Dermis blood vessel endothelial cell (primary cell): Measurements from ENCODE around the gene GNA12. TPM values are rescaled to one million over a fixed set of nuclear protein-coding genes. Genes with fewer than 3 reads are reported as not detected.

Source experiments
- DNase-seq: peaks from one replicate; pipeline ENCODE4 v3.0.0; 2010
- total RNA-seq: library from RNA; depleted of rRNA; stranded (reverse); fragments of >200 nt; gene quantifications from 2 replicates; pipeline ENCODE4 v1.2.3, GENCODE V29; 2014

GNA12 gene
- total RNA-seq, 1 donor from 2014 or later: 17.4 TPM

- peak; percentile 46 for DNase-seq
Measured at GRCh38 chr7:2802101-2802500, 42.0 kb downstream of the GNA12 start.

- DNase-seq: no peak
Measured at GRCh38 chr7:2800931-2801688, 43.0 kb downstream of the GNA12 start.

- DNase-seq: no peak
Measured at GRCh38 chr7:2800220-2800930, 43.7 kb downstream of the GNA12 start.

- DNase-seq: no peak
Measured at GRCh38 chr7:2799253-2799652, 44.9 kb downstream of the GNA12 start.

GRCh38 chr7:2798669-2799068, 45.4 kb downstream of the GNA12 start:
- DNase-seq: no peak

- DNase-seq: peak; percentile 86
Measured at GRCh38 chr7:2796358-2797352, 47.5 kb downstream of the GNA12 start.

GRCh38 chr7:2795906-2796305, 48.2 kb downstream of the GNA12 start:
- DNase-seq: no peak

GRCh38 chr7:2794836-2795636, 49.1 kb downstream of the GNA12 start:
- DNase-seq: no peak

- peak; percentile 55 for DNase-seq
Measured at GRCh38 chr7:2792856-2793487, 51.1 kb downstream of the GNA12 start.

- no peak for DNase-seq
Measured at GRCh38 chr7:2792235-2792634, 51.9 kb downstream of the GNA12 start.

GRCh38 chr7:2791390-2791789, 52.7 kb downstream of the GNA12 start:
- DNase-seq: no peak

- DNase-seq: no peak
Measured at GRCh38 chr7:2787251-2787951, 56.7 kb downstream of the GNA12 start.

- no peak for DNase-seq
Measured at GRCh38 chr7:2786607-2787116, 57.4 kb downstream of the GNA12 start.

- DNase-seq: peak; percentile 83
Measured at GRCh38 chr7:2785071-2785500, 59.0 kb downstream of the GNA12 start.

- DNase-seq: no peak
Measured at GRCh38 chr7:2782565-2782964, 61.5 kb downstream of the GNA12 start.

GRCh38 chr7:2782121-2782520, 62.0 kb downstream of the GNA12 start:
- no peak for DNase-seq

- DNase-seq: no peak
Measured at GRCh38 chr7:2781636-2782035, 62.5 kb downstream of the GNA12 start.

GRCh38 chr7:2779051-2779450, 65.1 kb downstream of the GNA12 start:
- no peak for DNase-seq

- no peak for DNase-seq
Measured at GRCh38 chr7:2777898-2778535, 66.1 kb downstream of the GNA12 start.

GRCh38 chr7:2776401-2776800, 67.7 kb downstream of the GNA12 start:
- DNase-seq: no peak
